Measurements from ENCODE around the gene CTIF.

CTIF gene

DNA sequence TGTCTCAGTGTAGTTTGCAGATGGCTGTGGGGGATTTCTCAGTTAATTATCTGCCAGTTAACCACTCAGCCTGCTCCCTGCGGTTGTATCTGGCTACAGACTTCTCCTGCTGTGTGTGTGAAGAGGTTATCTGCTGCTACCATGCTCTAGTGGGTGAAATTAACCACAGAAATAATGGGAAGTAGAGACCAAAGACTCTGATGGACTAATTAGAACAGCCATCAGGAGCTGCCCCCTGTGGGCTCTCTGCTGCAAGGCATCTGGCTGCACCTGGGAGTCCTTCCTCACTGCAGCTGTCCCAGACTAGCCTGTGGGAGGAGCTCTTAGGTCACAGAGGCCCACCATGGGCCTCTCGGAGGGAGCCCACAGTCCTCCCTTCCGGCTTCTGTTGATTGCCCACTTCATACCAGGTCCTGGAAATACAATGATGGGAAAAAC, 66.6 kb downstream of the CTIF start:
- Histone ChIP-seq H3K4me1 (ENCODE audit: control insufficient read depth in 2 of 2, insufficient read depth in 1 of 2, low read depth in 1 of 2, low read length in 2 of 2) (peaks cover 3 to 8% of the 10 kb centered on the region in 2 donors), H3K9me3 (replicated peaks in 1 of 2; ENCODE audit: control insufficient read depth in 2 of 2, insufficient read depth in 1 of 2, low read depth in 1 of 2, low read length in 2 of 2) (no peaks in the 10 kb centered on the region), H3K4ac (ENCODE audit: low read length) (no peak overlapping the region), H3K14ac (ENCODE audit: low read length) (no peak overlapping the region), H3K18ac (ENCODE audit: low read length) (no peak overlapping the region), H3K36me3 (replicated peaks in 1 of 2; ENCODE audit: control insufficient read depth in 2 of 2, insufficient read depth in 2 of 2, low read length in 2 of 2) (no peaks in the 10 kb centered on the region), H2BK15ac (ENCODE audit: low read length) (no peak overlapping the region), H2BK5ac (ENCODE audit: low read length) (no peak overlapping the region), H2AFZ (ENCODE audit: low read length) (no peak overlapping the region), H3K79me1 (ENCODE audit: low read depth, low read length) (no peaks in the 10 kb centered on the region), H3K4me2 (ENCODE audit: insufficient read depth, low read length, poor library complexity, severe bottlenecking) (no peak overlapping the region), H2BK12ac (ENCODE audit: low read length) (no peak overlapping the region), H3K4me3 (ENCODE audit: low read length in 2 of 2) (no peak overlapping the region), H3K9ac (ENCODE audit: low read depth, low read length, poor library complexity) (no peak overlapping the region), H4K8ac (ENCODE audit: low read depth, low read length) (no peak overlapping the region), H3K23ac (ENCODE audit: low read depth, low read length, poor library complexity) (no peak overlapping the region), H3K27ac (replicated peaks; ENCODE audit: low read length) (peak overlapping the region; percentile 1), H2BK120ac (ENCODE audit: low read depth, low read length) (no peak overlapping the region), H3K27me3 (ENCODE audit: control insufficient read depth in 3 of 3, insufficient read depth in 3 of 3, low read depth in 1 of 3, low read length in 3 of 3) (no peaks in the 10 kb centered on the region), H2AK5ac (ENCODE audit: low read depth, low read length) (no peak overlapping the region), H4K91ac (ENCODE audit: low read depth, low read length, poor library complexity) (no peak overlapping the region)
- WGBS, 2 donors (ENCODE audit: extremely low coverage in 2 of 2, insufficient read length in 2 of 2, insufficient replicate concordance in 1 of 2), result no CpG with 5 or more reads among the region's 3 CpGs
- DNase-seq (ENCODE audit: low spot score), result no peak

DNA sequence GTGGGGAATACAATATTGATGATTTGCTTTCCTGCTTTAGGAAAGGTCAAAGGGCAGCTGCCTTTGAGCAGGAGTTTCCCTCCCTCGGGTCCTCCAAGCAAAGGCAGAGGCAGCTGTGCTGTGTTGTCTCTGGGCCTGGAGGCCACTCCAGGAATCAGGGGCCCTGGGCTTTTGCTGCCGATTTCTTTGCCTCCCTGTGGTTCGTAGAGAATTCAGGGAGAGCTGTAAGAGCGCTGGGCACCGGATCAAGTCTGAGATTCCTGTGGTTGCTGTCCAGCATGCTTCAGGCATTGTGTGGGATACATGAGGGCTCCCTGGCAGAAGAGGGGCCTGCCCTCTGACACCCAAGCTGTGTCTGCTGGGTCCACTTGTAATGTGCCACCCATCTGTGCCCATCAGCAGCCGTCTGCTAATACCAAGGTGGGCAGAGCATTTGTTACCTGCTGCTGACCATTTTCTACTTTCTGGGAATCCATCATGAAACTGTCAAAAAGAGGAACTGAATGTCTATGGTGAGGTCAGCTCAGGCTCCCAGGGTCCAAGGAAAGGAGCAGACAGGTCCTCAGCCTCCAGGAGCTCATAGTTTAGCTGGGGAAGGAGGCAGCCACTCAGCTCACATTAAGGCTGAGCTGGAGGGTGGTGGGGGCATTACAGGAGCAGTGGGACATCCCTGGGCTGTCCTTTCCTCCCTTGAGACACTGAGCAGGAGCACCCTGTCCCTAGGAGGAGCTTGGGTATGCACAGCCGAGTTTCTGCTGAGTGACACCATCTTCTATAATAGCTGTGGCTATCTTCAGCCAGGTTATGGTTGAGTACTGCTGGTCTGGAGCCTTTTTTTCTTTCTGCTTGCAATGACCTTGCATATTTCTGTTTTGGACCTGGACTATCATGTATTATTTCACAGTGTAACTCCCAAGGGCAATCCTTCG, 68.5 kb downstream of the CTIF start:
- Histone ChIP-seq H3K9me3 (replicated peaks in 1 of 2; ENCODE audit: control insufficient read depth in 2 of 2, insufficient read depth in 1 of 2, low read depth in 1 of 2, low read length in 2 of 2) (no peaks in the 10 kb centered on the region), H2AK5ac (ENCODE audit: low read depth, low read length) (no peak overlapping the region), H4K91ac (ENCODE audit: low read depth, low read length, poor library complexity) (no peak overlapping the region), H3K9ac (ENCODE audit: low read depth, low read length, poor library complexity) (no peak overlapping the region), H3K4me1 (ENCODE audit: control insufficient read depth in 2 of 2, insufficient read depth in 1 of 2, low read depth in 1 of 2, low read length in 2 of 2) (peaks cover 3 to 4% of the 10 kb centered on the region in 2 donors), H2BK15ac (ENCODE audit: low read length) (no peak overlapping the region), H2AFZ (ENCODE audit: low read length) (no peak overlapping the region), H3K18ac (ENCODE audit: low read length) (no peak overlapping the region), H2BK120ac (ENCODE audit: low read depth, low read length) (no peak overlapping the region), H3K27ac (replicated peaks; ENCODE audit: low read length) (no peak overlapping the region), H3K79me1 (ENCODE audit: low read depth, low read length) (no peaks in the 10 kb centered on the region), H3K4me2 (ENCODE audit: insufficient read depth, low read length, poor library complexity, severe bottlenecking) (no peak overlapping the region), H4K8ac (ENCODE audit: low read depth, low read length) (no peak overlapping the region), H2BK5ac (ENCODE audit: low read length) (no peak overlapping the region), H3K4me3 (ENCODE audit: low read length in 2 of 2) (no peak overlapping the region), H3K14ac (ENCODE audit: low read length) (no peak overlapping the region), H3K23ac (ENCODE audit: low read depth, low read length, poor library complexity) (no peak overlapping the region), H2BK12ac (ENCODE audit: low read length) (no peak overlapping the region), H3K36me3 (replicated peaks in 1 of 2; ENCODE audit: control insufficient read depth in 2 of 2, insufficient read depth in 2 of 2, low read length in 2 of 2) (no peaks in the 10 kb centered on the region), H3K4ac (ENCODE audit: low read length) (no peak overlapping the region), H3K27me3 (ENCODE audit: control insufficient read depth in 3 of 3, insufficient read depth in 3 of 3, low read depth in 1 of 3, low read length in 3 of 3) (no peaks in the 10 kb centered on the region)
- DNase-seq (ENCODE audit: low spot score), result no peak
- no CpG with 5 or more reads among the region's 8 CpGs for WGBS, 2 donors (ENCODE audit: extremely low coverage in 2 of 2, insufficient read length in 2 of 2, insufficient replicate concordance in 1 of 2)

DNA sequence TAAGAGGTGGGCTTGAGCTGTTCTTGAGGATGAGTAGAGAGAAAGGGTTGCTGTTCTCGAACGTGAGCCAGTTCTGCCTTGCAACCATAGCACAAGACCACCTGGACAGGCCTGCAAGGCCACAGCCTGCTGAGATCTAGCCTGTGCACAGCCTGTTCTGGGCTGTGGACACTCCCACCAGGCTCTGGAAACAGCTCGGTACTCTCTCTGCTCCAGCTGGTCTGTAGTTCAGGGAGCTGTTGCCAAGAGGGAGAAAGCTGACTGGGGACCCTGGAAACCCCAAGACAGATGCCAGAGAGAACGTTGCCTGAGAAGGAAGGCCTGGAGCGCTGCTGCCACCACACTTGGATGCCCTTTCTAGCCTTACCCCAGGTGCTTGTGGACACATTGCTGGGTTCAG, 69.8 kb downstream of the CTIF start:
- Histone ChIP-seq H4K8ac (ENCODE audit: low read depth, low read length) (no peak overlapping the region), H3K4me1 (ENCODE audit: control insufficient read depth in 2 of 2, insufficient read depth in 1 of 2, low read depth in 1 of 2, low read length in 2 of 2) (peaks cover 3 to 8% of the 10 kb centered on the region in 2 donors), H2BK15ac (ENCODE audit: low read length) (no peak overlapping the region), H3K14ac (ENCODE audit: low read length) (peak overlapping the region; percentile 43), H3K4ac (ENCODE audit: low read length) (no peak overlapping the region), H3K4me3 (ENCODE audit: low read length in 2 of 2) (no peak overlapping the region), H2BK12ac (ENCODE audit: low read length) (no peak overlapping the region), H2BK120ac (ENCODE audit: low read depth, low read length) (no peak overlapping the region), H3K27me3 (ENCODE audit: control insufficient read depth in 3 of 3, insufficient read depth in 3 of 3, low read depth in 1 of 3, low read length in 3 of 3) (no peaks in the 10 kb centered on the region), H3K27ac (replicated peaks; ENCODE audit: low read length) (no peak overlapping the region), H3K9me3 (replicated peaks in 1 of 2; ENCODE audit: control insufficient read depth in 2 of 2, insufficient read depth in 1 of 2, low read depth in 1 of 2, low read length in 2 of 2) (no peaks in the 10 kb centered on the region), H2BK5ac (ENCODE audit: low read length) (no peak overlapping the region), H2AK5ac (ENCODE audit: low read depth, low read length) (no peak overlapping the region), H3K4me2 (ENCODE audit: insufficient read depth, low read length, poor library complexity, severe bottlenecking) (no peak overlapping the region), H3K79me1 (ENCODE audit: low read depth, low read length) (no peaks in the 10 kb centered on the region), H3K23ac (ENCODE audit: low read depth, low read length, poor library complexity) (no peak overlapping the region), H3K36me3 (replicated peaks in 1 of 2; ENCODE audit: control insufficient read depth in 2 of 2, insufficient read depth in 2 of 2, low read length in 2 of 2) (no peaks in the 10 kb centered on the region), H2AFZ (ENCODE audit: low read length) (no peak overlapping the region), H3K9ac (ENCODE audit: low read depth, low read length, poor library complexity) (no peak overlapping the region), H3K18ac (ENCODE audit: low read length) (peak overlapping the region; percentile 23), H4K91ac (ENCODE audit: low read depth, low read length, poor library complexity) (no peak overlapping the region)
- no CpG with 5 or more reads among the region's 5 CpGs for WGBS, 2 donors (ENCODE audit: extremely low coverage in 2 of 2, insufficient read length in 2 of 2, insufficient replicate concordance in 1 of 2)
- DNase-seq (ENCODE audit: low spot score), result no peak

DNA sequence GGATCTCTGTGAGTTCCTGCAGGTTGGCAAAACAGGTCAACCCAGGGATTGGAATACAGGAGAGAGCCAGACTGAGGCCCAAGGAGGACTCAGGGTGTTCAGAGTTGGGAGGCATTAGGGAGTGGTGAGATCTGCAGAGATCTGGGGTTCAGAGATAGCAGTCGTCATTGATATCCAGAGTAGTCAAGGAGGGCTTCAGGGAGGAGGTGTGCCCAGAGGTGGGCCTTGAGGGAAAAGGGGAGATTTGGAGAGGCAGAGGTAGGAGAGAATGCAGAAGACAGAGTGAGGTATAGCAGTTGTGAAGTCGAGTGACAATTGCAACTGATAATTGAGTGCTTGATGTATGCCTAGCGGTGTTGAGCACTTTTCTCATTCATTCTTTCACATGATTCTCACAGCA, 70.3 kb downstream of the CTIF start:
- no peak for DNase-seq (ENCODE audit: low spot score)
- Histone ChIP-seq H2BK12ac (ENCODE audit: low read length) (no peak overlapping the region), H2BK15ac (ENCODE audit: low read length) (no peak overlapping the region), H2AFZ (ENCODE audit: low read length) (no peak overlapping the region), H3K18ac (ENCODE audit: low read length) (no peak overlapping the region), H2AK5ac (ENCODE audit: low read depth, low read length) (no peak overlapping the region), H3K4me3 (ENCODE audit: low read length in 2 of 2) (no peak overlapping the region), H3K23ac (ENCODE audit: low read depth, low read length, poor library complexity) (no peak overlapping the region), H3K4ac (ENCODE audit: low read length) (no peak overlapping the region), H3K14ac (ENCODE audit: low read length) (no peak overlapping the region), H2BK5ac (ENCODE audit: low read length) (no peak overlapping the region), H4K8ac (ENCODE audit: low read depth, low read length) (no peak overlapping the region), H3K4me2 (ENCODE audit: insufficient read depth, low read length, poor library complexity, severe bottlenecking) (no peak overlapping the region), H3K27ac (replicated peaks; ENCODE audit: low read length) (no peak overlapping the region), H3K4me1 (ENCODE audit: control insufficient read depth in 2 of 2, insufficient read depth in 1 of 2, low read depth in 1 of 2, low read length in 2 of 2) (peaks cover 3 to 12% of the 10 kb centered on the region in 2 donors), H2BK120ac (ENCODE audit: low read depth, low read length) (no peak overlapping the region), H3K9ac (ENCODE audit: low read depth, low read length, poor library complexity) (no peak overlapping the region), H3K36me3 (replicated peaks in 1 of 2; ENCODE audit: control insufficient read depth in 2 of 2, insufficient read depth in 2 of 2, low read length in 2 of 2) (no peaks in the 10 kb centered on the region), H4K91ac (ENCODE audit: low read depth, low read length, poor library complexity) (no peak overlapping the region), H3K9me3 (replicated peaks in 1 of 2; ENCODE audit: control insufficient read depth in 2 of 2, insufficient read depth in 1 of 2, low read depth in 1 of 2, low read length in 2 of 2) (no peaks in the 10 kb centered on the region), H3K79me1 (ENCODE audit: low read depth, low read length) (no peaks in the 10 kb centered on the region), H3K27me3 (ENCODE audit: control insufficient read depth in 3 of 3, insufficient read depth in 3 of 3, low read depth in 1 of 3, low read length in 3 of 3) (no peaks in the 10 kb centered on the region)
- WGBS, 2 donors (ENCODE audit: extremely low coverage in 2 of 2, insufficient read length in 2 of 2, insufficient replicate concordance in 1 of 2), result no CpG with 5 or more reads among the region's 3 CpGs
